Stomach (tissue), 4 donors: ENCODE data around the gene NDUFS8.

ENCODE experiments used
- POLR2A ChIP-seq, 4 donors: fragments of 450-650 bp; IDR thresholded peaks; one replicate each; pipeline ENCODE4 v1.6.1; 2016; ENCODE audit warnings: antibody characterized with exemption in 4 of 4, control low read depth in 2 of 4, mild to moderate bottlenecking in 1 of 4, moderate library complexity in 1 of 4
- TF ChIP-seq, protein P1 (sequence below), 7 experiments: fragments of 450-650 bp in 4 of 7; fragments of 200-600 bp in 3 of 7; sonication (generic) in 3 of 7; IDR thresholded peaks; one replicate each; pipeline ENCODE4 v1.5.1; 2016 to 2019; ENCODE audit warnings: antibody characterized with exemption in 7 of 7, control low read depth in 2 of 7, mild to moderate bottlenecking in 1 of 7

DNA sequence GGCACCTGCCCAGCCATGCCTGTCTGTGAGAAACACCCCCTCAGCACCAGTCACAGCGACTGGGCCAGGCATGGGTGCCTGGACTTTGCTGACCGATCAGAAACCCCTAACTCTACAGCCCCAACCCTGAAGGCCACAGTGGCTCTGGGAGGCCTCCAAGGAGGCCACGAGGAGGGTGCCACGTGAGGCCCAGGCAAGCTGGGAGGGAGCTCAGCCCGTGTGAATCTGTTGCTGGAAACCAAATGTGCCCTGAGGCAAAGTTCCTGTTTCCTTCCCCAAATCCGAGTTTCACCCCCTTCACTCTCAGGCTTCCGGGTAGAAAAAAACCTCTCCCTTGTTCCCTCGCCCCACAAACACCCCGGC, 27.9 kb upstream of the NDUFS8 start:
- TF ChIP-seq, protein P1, sequence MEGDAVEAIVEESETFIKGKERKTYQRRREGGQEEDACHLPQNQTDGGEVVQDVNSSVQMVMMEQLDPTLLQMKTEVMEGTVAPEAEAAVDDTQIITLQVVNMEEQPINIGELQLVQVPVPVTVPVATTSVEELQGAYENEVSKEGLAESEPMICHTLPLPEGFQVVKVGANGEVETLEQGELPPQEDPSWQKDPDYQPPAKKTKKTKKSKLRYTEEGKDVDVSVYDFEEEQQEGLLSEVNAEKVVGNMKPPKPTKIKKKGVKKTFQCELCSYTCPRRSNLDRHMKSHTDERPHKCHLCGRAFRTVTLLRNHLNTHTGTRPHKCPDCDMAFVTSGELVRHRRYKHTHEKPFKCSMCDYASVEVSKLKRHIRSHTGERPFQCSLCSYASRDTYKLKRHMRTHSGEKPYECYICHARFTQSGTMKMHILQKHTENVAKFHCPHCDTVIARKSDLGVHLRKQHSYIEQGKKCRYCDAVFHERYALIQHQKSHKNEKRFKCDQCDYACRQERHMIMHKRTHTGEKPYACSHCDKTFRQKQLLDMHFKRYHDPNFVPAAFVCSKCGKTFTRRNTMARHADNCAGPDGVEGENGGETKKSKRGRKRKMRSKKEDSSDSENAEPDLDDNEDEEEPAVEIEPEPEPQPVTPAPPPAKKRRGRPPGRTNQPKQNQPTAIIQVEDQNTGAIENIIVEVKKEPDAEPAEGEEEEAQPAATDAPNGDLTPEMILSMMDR (IDR thresholded peaks at IDR 0.05): no peak
- TF ChIP-seq POLR2A (IDR thresholded peaks at IDR 0.05): no peak
